ENCODE measurements around the gene CEP295NL. TPM values are rescaled to one million over a fixed set of nuclear protein-coding genes. Genes with fewer than 3 reads are reported as not detected.

The CEP295NL gene
- total and polyA plus RNA-seq, 2 of the 13 experiments (the other 11 are each of a cell fraction or from before 2014, with no cell fraction given): not detected

GRCh38 chr17:78910497-78911284 lies 7.7 kb upstream of the CEP295NL start:
- in situ Hi-C loops (cut with HindIII; ENCODE audit: extremely low pct_ligation_motif_present, low pct_unique_long_range_greater_than_20kb) (no loop called here), intact Hi-C loops (cut with micrococcal nuclease; ENCODE audit: unreplicated experiment) (no loop called here)
- Histone ChIP-seq H3K9ac (ENCODE audit: insufficient read depth, low read depth, low read length) (no peak overlapping the region), H3K27ac (ENCODE audit: extremely low read length, insufficient read depth, low read length) (no peak overlapping the region), H4K20me1 (ENCODE audit: insufficient read depth, low read length) (no peaks in the 10 kb centered on the region), H3K36me3 (replicated peaks in 1 of 2; ENCODE audit: control insufficient read depth in 1 of 2, insufficient read depth in 2 of 2, low read length in 2 of 2) (no peaks in the 10 kb centered on the region; a peak in 1 of 5 replicates), H3K9me3 (ENCODE audit: low read length) (no peaks in the 10 kb centered on the region), H3K79me2 (ENCODE audit: insufficient read depth, low read length) (no peaks in the 10 kb centered on the region), H3K4me1 (ENCODE audit: insufficient read depth, low read length) (peaks cover 15% of the 10 kb centered on the region), H3K4me3 (replicated peaks in 1 of 3; ENCODE audit: insufficient read depth in 1 of 3, low read depth in 2 of 3, low read length in 3 of 3) (no peak overlapping the region), H3K27me3 (ENCODE audit: control insufficient read depth in 1 of 2, insufficient read depth in 2 of 2, low read length in 2 of 2) (no peaks in the 10 kb centered on the region), H2AFZ (ENCODE audit: low read length) (no peak overlapping the region), H3K4me2 (ENCODE audit: low read depth, low read length) (no peak overlapping the region)
- ATAC-seq: no peak
- ChIA-PET CTCF (ENCODE audit: low intra/inter-chr PET ratio, low total read pairs) (no interaction called here), POLR2A (no interaction called here)
- DNase-seq (ENCODE audit: low spot score): no peak
- WGBS (ENCODE audit: low lambda C conversion rate): 94% methylated on average over 11 of the region's 11 CpGs
- BruUV-seq (replicated peaks): no TSS peak
- no peak for FAIRE-seq
- TF ChIP-seq BORCS8-MEF2B (CRISPR knock-in tag; IDR thresholded peaks at IDR 0.05) (no peak), ZBTB3 (CRISPR knock-in tag; IDR thresholded peaks at IDR 0.05; ENCODE audit: borderline replicate concordance, low read depth) (no peak), E2F2 (CRISPR knock-in tag; IDR thresholded peaks at IDR 0.05; ENCODE audit: borderline replicate concordance) (no peak), REPIN1 (CRISPR knock-in tag; IDR thresholded peaks at IDR 0.05; ENCODE audit: borderline replicate concordance, low read depth) (no peak), UBTF (CRISPR knock-in tag; IDR thresholded peaks at IDR 0.05) (no peak), KDM3A (CRISPR knock-in tag; IDR thresholded peaks at IDR 0.05; ENCODE audit: low read depth) (no peak), ZNF720 (CRISPR knock-in tag; IDR thresholded peaks at IDR 0.05) (no peak), ZNF558 (CRISPR knock-in tag; IDR thresholded peaks at IDR 0.05; ENCODE audit: borderline replicate concordance) (no peak), MTF2 (CRISPR knock-in tag; IDR thresholded peaks at IDR 0.05; ENCODE audit: borderline replicate concordance) (no peak), CREBL2 (CRISPR knock-in tag; IDR thresholded peaks at IDR 0.05; ENCODE audit: borderline replicate concordance) (no peak), ZFP90 (CRISPR knock-in tag; IDR thresholded peaks at IDR 0.05; ENCODE audit: borderline replicate concordance) (no peak), ZKSCAN8 (CRISPR knock-in tag; IDR thresholded peaks at IDR 0.05; ENCODE audit: borderline replicate concordance) (no peak), SIX1 (CRISPR knock-in tag; IDR thresholded peaks at IDR 0.05; ENCODE audit: borderline replicate concordance) (no peak), ZNF562 (CRISPR knock-in tag; IDR thresholded peaks at IDR 0.05; ENCODE audit: borderline replicate concordance) (no peak)
- TF ChIP-seq, protein P1, sequence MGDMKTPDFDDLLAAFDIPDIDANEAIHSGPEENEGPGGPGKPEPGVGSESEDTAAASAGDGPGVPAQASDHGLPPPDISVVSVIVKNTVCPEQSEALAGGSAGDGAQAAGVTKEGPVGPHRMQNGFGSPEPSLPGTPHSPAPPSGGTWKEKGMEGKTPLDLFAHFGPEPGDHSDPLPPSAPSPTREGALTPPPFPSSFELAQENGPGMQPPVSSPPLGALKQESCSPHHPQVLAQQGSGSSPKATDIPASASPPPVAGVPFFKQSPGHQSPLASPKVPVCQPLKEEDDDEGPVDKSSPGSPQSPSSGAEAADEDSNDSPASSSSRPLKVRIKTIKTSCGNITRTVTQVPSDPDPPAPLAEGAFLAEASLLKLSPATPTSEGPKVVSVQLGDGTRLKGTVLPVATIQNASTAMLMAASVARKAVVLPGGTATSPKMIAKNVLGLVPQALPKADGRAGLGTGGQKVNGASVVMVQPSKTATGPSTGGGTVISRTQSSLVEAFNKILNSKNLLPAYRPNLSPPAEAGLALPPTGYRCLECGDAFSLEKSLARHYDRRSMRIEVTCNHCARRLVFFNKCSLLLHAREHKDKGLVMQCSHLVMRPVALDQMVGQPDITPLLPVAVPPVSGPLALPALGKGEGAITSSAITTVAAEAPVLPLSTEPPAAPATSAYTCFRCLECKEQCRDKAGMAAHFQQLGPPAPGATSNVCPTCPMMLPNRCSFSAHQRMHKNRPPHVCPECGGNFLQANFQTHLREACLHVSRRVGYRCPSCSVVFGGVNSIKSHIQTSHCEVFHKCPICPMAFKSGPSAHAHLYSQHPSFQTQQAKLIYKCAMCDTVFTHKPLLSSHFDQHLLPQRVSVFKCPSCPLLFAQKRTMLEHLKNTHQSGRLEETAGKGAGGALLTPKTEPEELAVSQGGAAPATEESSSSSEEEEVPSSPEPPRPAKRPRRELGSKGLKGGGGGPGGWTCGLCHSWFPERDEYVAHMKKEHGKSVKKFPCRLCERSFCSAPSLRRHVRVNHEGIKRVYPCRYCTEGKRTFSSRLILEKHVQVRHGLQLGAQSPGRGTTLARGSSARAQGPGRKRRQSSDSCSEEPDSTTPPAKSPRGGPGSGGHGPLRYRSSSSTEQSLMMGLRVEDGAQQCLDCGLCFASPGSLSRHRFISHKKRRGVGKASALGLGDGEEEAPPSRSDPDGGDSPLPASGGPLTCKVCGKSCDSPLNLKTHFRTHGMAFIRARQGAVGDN (CRISPR knock-in tag; IDR thresholded peaks at IDR 0.05): no peak
- TF ChIP-seq, protein P2, sequence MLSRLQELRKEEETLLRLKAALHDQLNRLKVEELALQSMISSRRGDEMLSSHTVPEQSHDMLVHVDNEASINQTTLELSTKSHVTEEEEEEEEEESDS (CRISPR knock-in tag; IDR thresholded peaks at IDR 0.05; ENCODE audit: borderline replicate concordance): no peak

All from HepG2 (cell line).